ENCODE measurements around the gene NMT1. TPM values are rescaled to one million over a fixed set of nuclear protein-coding genes. Genes with fewer than 3 reads are reported as not detected.

NMT1 gene
- total RNA-seq, 6 donors from 2014 or later: 55.1 to 132 (median 92.3) TPM

GRCh38 chr17:45131616-45132319 lies 70.7 kb downstream of the NMT1 start:
- Histone ChIP-seq H3K4me3 (peak overlapping the region; percentile 67 to 93 (median 70)), H3K27ac (peak overlapping the region; percentile 88 to 99 (median 94)), H3K4me1 (peaks cover 51 to 66% (median 54%) of the 10 kb centered on the region in 4 donors), H3K27me3 (no peaks in the 10 kb centered on the region), H3K9me3 (no peaks in the 10 kb centered on the region), H3K36me3 (no peaks in the 10 kb centered on the region)
- TF ChIP-seq CTCF (IDR thresholded peaks at IDR 0.05) (peak; percentile 82 to 90 (median 84)), POLR2A (IDR thresholded peaks at IDR 0.05) (no peak)
- DNase-seq (peak in 1 of 2 donors; percentile 90), ATAC-seq (ENCODE audit: low FRiP score in 2 of 2) (no peak)
- WGBS, 2 donors: 15 to 36% methylated on average over 8 to 22 of the region's 46 CpGs

GRCh38 chr17:45132320-45132571 lies 71.1 kb downstream of the NMT1 start, which contains the start of gene PLCD3:
Gene PLCD3, minus strand, starts transcription at chr17:45132515. Its CDS starts 105 bp downstream, at chr17:45132410.
- peak within 1 kb of the TSS; percentile 67 to 93 (median 70) for H3K4me3 ChIP-seq
- DNase-seq: peak in 1 of 2 donors; percentile 95
- ATAC-seq (ENCODE audit: low FRiP score in 2 of 2): no peak

GRCh38 chr17:45132572-45133463 lies 71.7 kb downstream of the NMT1 start:
- Histone ChIP-seq H3K27me3 (no peaks in the 10 kb centered on the region), H3K27ac (peak overlapping the region; percentile 88 to 99 (median 94)), H3K4me3 (peak overlapping the region; percentile 67 to 93 (median 70)), H3K9me3 (no peaks in the 10 kb centered on the region), H3K36me3 (peaks cover 0 to 3% (median 0%) of the 10 kb centered on the region in 4 donors), H3K4me1 (peaks cover 40 to 61% (median 45%) of the 10 kb centered on the region in 4 donors)
- TF ChIP-seq POLR2AphosphoS5 (IDR thresholded peaks at IDR 0.05) (peak; percentile 44 to 84), POLR2A (IDR thresholded peaks at IDR 0.05) (peak in 3 of 4 donors; percentile 29 to 66 (median 42)), CTCF (IDR thresholded peaks at IDR 0.05) (peak; percentile 85 to 96 (median 94)), EP300 (IDR thresholded peaks at IDR 0.05) (no peak)
- ATAC-seq (ENCODE audit: low FRiP score in 2 of 2) (peak; percentile 85 to 88), DNase-seq (peak; percentile 93 to 96)
- whole genome bisulfite sequencing, 2 donors: 1 to 5% methylated on average over 13 to 27 of the region's 71 CpGs

More at GRCh38 chr17:45132320-45132571, 71.1 kb downstream of the NMT1 start, which contains the start of gene PLCD3:
- no peak for TF ChIP-seq POLR2AphosphoS5 (IDR thresholded peaks at IDR 0.05)
- no peak for TF ChIP-seq EP300 (IDR thresholded peaks at IDR 0.05)
- TF ChIP-seq CTCF (IDR thresholded peaks at IDR 0.05): no peak
- TF ChIP-seq POLR2A (IDR thresholded peaks at IDR 0.05): no peak
- WGBS, 2 donors: 0 to 1% methylated on average over 2 to 22 of the region's 36 CpGs
- Histone ChIP-seq H3K4me1 (peaks cover 46 to 66% (median 51%) of the 10 kb centered on the region in 4 donors), H3K36me3 (no peaks in the 10 kb centered on the region), H3K27me3 (no peaks in the 10 kb centered on the region), H3K27ac (peak within 1 kb of the TSS; percentile 88 to 99 (median 94)), H3K9me3 (no peaks in the 10 kb centered on the region)

GRCh38 chr17:45135192-45135977 lies 74.3 kb downstream of the NMT1 start, which contains the start of gene ACBD4:
Gene ACBD4, plus strand, starts transcription at chr17:45135687. Its CDS starts 458 bp downstream, at chr17:45136145.
- H3K4me3 ChIP-seq: peak within 1 kb of the TSS; percentile 60 to 95 (median 74)
- TF ChIP-seq CTCF (IDR thresholded peaks at IDR 0.05) (peak; percentile 99 to 100 (median 100)), POLR2AphosphoS5 (IDR thresholded peaks at IDR 0.05) (peak; percentile 70 to 89), POLR2A (IDR thresholded peaks at IDR 0.05) (peak in 3 of 4 donors; percentile 36 to 78 (median 77)), EP300 (IDR thresholded peaks at IDR 0.05) (no peak)
- H3K27me3 ChIP-seq: no peaks in the 10 kb centered on the region
- peak within 1 kb of the TSS; percentile 72 to 89 (median 85) for H3K27ac ChIP-seq
- WGBS, 2 donors: 5% methylated on average over 21 to 37 of the region's 40 CpGs
- DNase-seq: peak; percentile 97 to 98
- H3K4me1 ChIP-seq: peaks cover 23 to 42% (median 27%) of the 10 kb centered on the region in 4 donors
- H3K36me3 ChIP-seq: peaks cover 0 to 19% (median 0%) of the 10 kb centered on the region in 4 donors
- ATAC-seq (ENCODE audit: low FRiP score in 2 of 2): peak; percentile 91 to 95
- no peaks in the 10 kb centered on the region for H3K9me3 ChIP-seq

All from upper lobe of left lung (tissue), 6 donors.